HCT116 (cell line): ENCODE results near the gene ESRRG. TPM values are rescaled to one million over a fixed set of nuclear protein-coding genes. Genes with fewer than 3 reads are reported as not detected.

Experiments used
- ATAC-seq: fragments of 200-7000 bp; cut with Tn5 transposase; 2 replicates; pipeline ENCODE4 v1.9.1; 2020; ENCODE audit warnings: mild to moderate bottlenecking, moderate library complexity
- BruUV-seq: library from RNA; stranded (reverse); fragments of 400-500 nt; replicated peaks from 2 replicates; lab custom pipeline; 2021; lab: Mats Ljungman, UMichigan
- CTCF ChIA-PET: fragments of 300-600 bp; sonication (Branson Sonifier 250); formaldehyde crosslinking; loops from one replicate; lab custom pipeline; 2021; ENCODE audit warnings: antibody characterized with exemption; lab: Charles Lee
- POLR2A ChIA-PET: fragments of 300-600, 350-600 bp; sonication (Branson Sonifier 250); formaldehyde crosslinking; loops from one replicate; lab custom pipeline; 2021; ENCODE audit warnings: antibody characterized with exemption; lab: Charles Lee
- RAD21 ChIA-PET, 2 experiments: fragments of 300-600 bp; sonication (Branson Sonifier 250); formaldehyde crosslinking; loops; one replicate each; lab custom pipeline; 2023; ENCODE audit warnings: low total read pairs in 2 of 2; ENCODE audit not compliant: uncharacterized antibody in 2 of 2, unreplicated experiment in 2 of 2, low non-redundant PET in 1 of 2; lab: Charles Lee
- DNase-seq: peaks from one replicate; pipeline ENCODE4 v3.0.0-alpha.2; 2010; ENCODE audit warnings: low read depth, low spot score
- H2AFZ ChIP-seq: fragments of 200-600 bp; shearing (Covaris generic), sonication (generic); 2 replicates; pipeline ENCODE4 v1.6.1; 2017; ENCODE audit warnings: low read depth, mixed run types, mixed read lengths, antibody characterized with exemption, low read length; ENCODE audit not compliant: poor library complexity, severe bottlenecking
- H3K27ac ChIP-seq: 2 replicates; pipeline ENCODE4 v1.5.1; 2012; ENCODE audit warnings: low read depth, low read length
- H3K27me3 ChIP-seq: fragments of 200-600 bp; sonication (generic); 2 replicates; pipeline ENCODE4 v1.6.1; 2016; ENCODE audit warnings: mixed run types, low read length, mixed read lengths; ENCODE audit not compliant: insufficient read depth
- H3K36me3 ChIP-seq, 2 experiments: fragments of 200-500 bp in 1 of 2; fragments of 200-600 bp in 1 of 2; sonication (Bioruptor generic) in 1 of 2; sonication (generic) in 1 of 2; 2 replicates each; pipeline versions ENCODE4 v1.5.1 to v1.6.1; 2014 to 2016; ENCODE audit warnings: low read length in 2 of 2, inconsistent platforms in 1 of 2, mixed read lengths in 1 of 2, mixed run types in 1 of 2; ENCODE audit not compliant: insufficient read depth in 2 of 2, control insufficient read depth in 1 of 2
- H3K4me1 ChIP-seq, 2 experiments: fragments of 200-600 bp in 1 of 2; sonication (generic) in 1 of 2; 2 replicates each; pipeline versions ENCODE4 v1.5.1 to v1.6.1; 2012 to 2017; ENCODE audit warnings: low read length in 2 of 2, inconsistent platforms in 1 of 2, mild to moderate bottlenecking in 1 of 2, mixed read lengths in 1 of 2, mixed run types in 1 of 2, moderate library complexity in 1 of 2; ENCODE audit not compliant: insufficient read depth in 2 of 2, control insufficient read depth in 1 of 2
- H3K4me2 ChIP-seq: fragments of 200-600 bp; sonication (generic); 2 replicates; pipeline ENCODE4 v1.6.1; 2017; ENCODE audit warnings: mixed run types, low read length, mixed read lengths
- H3K4me3 ChIP-seq, 2 experiments: fragments of 200-600 bp in 1 of 2; sonication (generic) in 1 of 2; replicated peaks in 1 of 2; 2 replicates each; pipeline ENCODE4 v1.5.1; 2011 to 2016; ENCODE audit warnings: low read length in 2 of 2, control low read depth in 1 of 2, low read depth in 1 of 2, mild to moderate bottlenecking in 1 of 2, mixed read lengths in 1 of 2, mixed run types in 1 of 2
- H3K79me2 ChIP-seq: fragments of 200-600 bp; sonication (generic); 2 replicates; pipeline ENCODE4 v1.6.1; 2017; ENCODE audit warnings: mild to moderate bottlenecking, mixed run types, low read length, moderate library complexity, mixed read lengths; ENCODE audit not compliant: insufficient read depth
- H3K9ac ChIP-seq: fragments of 200-600 bp; sonication (generic); 2 replicates; pipeline ENCODE4 v1.6.1; 2016; ENCODE audit warnings: low read length, mixed read lengths
- H3K9me2 ChIP-seq: fragments of 200-600 bp; sonication (generic), shearing (Covaris generic); 2 replicates; pipeline ENCODE4 v1.6.1; 2017; ENCODE audit warnings: mixed run types, mild to moderate bottlenecking, moderate library complexity; ENCODE audit not compliant: insufficient read depth
- H3K9me3 ChIP-seq, 2 experiments: fragments of 200-500 bp in 1 of 2; fragments of 200-600 bp in 1 of 2; sonication (Bioruptor generic) in 1 of 2; sonication (generic) in 1 of 2; 2 replicates each; pipeline ENCODE4 v1.6.1; 2014 to 2017; ENCODE audit warnings: low read length in 2 of 2, mixed read lengths in 2 of 2, inconsistent platforms in 1 of 2, low read depth in 1 of 2, mild to moderate bottlenecking in 1 of 2, mixed run types in 1 of 2, moderate library complexity in 1 of 2; ENCODE audit not compliant: control insufficient read depth in 1 of 2, insufficient read depth in 1 of 2
- H4K20me1 ChIP-seq: fragments of 200-600 bp; sonication (generic), shearing (Covaris generic); 2 replicates; pipeline ENCODE4 v1.6.1; 2017; ENCODE audit warnings: mixed run types, mild to moderate bottlenecking, moderate library complexity; ENCODE audit not compliant: insufficient read depth
- CEBPB ChIP-seq: IDR thresholded peaks from 2 replicates; pipeline ENCODE4 v1.6.1; 2012; ENCODE audit warnings: low read depth
- EZH2 ChIP-seq: fragments of 200-600 bp; sonication (generic); IDR thresholded peaks from 2 replicates; pipeline ENCODE4 v1.6.1; 2017; ENCODE audit warnings: antibody characterized with exemption, mixed run types
- FOSL1 ChIP-seq: IDR thresholded peaks from 2 replicates; pipeline ENCODE4 v1.6.1; 2012; ENCODE audit warnings: low read depth
- POLR2AphosphoS5 ChIP-seq: IDR thresholded peaks from 2 replicates; pipeline ENCODE4 v1.6.1; 2011; ENCODE audit warnings: mild to moderate bottlenecking, low read depth, low read length, moderate library complexity
- RAD21 ChIP-seq: IDR thresholded peaks from 2 replicates; pipeline ENCODE4 v1.6.1; 2012; ENCODE audit warnings: low read depth, mild to moderate bottlenecking
- intact Hi-C: fragments of 100-400 bp; cut with micrococcal nuclease; formaldehyde crosslinking; loops from 2 replicates; pipeline ENCODE4 v1.10.0; 2022
- total RNA-seq: library from RNA; stranded (reverse); gene quantifications from one replicate; pipeline ENCODE4 v1.2.1, GENCODE V29; 2021; ENCODE audit not compliant: unreplicated experiment
- TF ChIP-seq, protein P1 (sequence below): IDR thresholded peaks from 2 replicates; pipeline ENCODE4 v1.6.1; 2012; ENCODE audit warnings: low read depth
- TF ChIP-seq, protein P2 (sequence below), 3 experiments: fragments of 200-600 bp in 1 of 3; sonication (generic) in 1 of 3; IDR thresholded peaks in 2 of 3; conservative IDR thresholded peaks in 1 of 3; 2 replicates each; pipeline ENCODE4 v1.5.1; 2012 to 2017; ENCODE audit warnings: low read depth in 2 of 3, low read length in 2 of 3, antibody characterized with exemption in 1 of 3, borderline replicate concordance in 1 of 3, control low read depth in 1 of 3, mild to moderate bottlenecking in 1 of 3, mixed read lengths in 1 of 3, mixed run types in 1 of 3, moderate library complexity in 1 of 3; ENCODE audit not compliant: insufficient read depth in 1 of 3
- TF ChIP-seq, protein P3 (sequence below): IDR thresholded peaks from 2 replicates; pipeline ENCODE4 v1.6.1; 2011; ENCODE audit warnings: mild to moderate bottlenecking, low read length, moderate library complexity; ENCODE audit not compliant: insufficient replicate concordance; ENCODE audit errors: extremely low read depth

The ESRRG gene
- total RNA-seq, 1 experiment from 2014 or later = not detected

DNA sequence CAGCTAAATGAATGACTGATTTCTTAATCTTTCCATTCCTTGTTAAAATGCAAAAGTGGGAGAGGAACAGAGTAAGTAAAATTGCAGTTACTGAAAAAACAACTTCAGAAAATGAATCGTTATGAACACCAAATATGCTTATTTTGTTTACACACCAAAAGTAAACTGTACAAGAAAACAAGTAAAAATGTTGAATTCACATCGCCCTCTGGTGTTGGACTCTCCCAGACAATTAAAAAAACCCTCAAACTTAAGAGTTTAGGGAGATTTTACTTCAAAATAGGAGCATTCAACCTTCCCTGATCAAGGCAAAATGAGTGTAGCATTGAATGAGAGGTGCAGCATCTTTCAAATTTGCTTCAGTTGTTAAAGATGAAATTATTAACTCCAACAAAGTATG is 19.4 kb upstream of the ESRRG start:
- intact Hi-C loops = loop anchor here (5.0 kb wide), 1 partner anchor 920 kb away; no protein-coding TSS in a partner anchor
- H3K4me3 ChIP-seq = no peak overlapping the region
- H3K4me1 ChIP-seq = no peaks in the 10 kb centered on the region
- no peak overlapping the region for H2AFZ ChIP-seq
- ATAC-seq (no peak), DNase-seq (no peak)
- H3K79me2 ChIP-seq = no peaks in the 10 kb centered on the region
- CTCF ChIA-PET = no interaction called here
- no peaks in the 10 kb centered on the region for H3K9me3 ChIP-seq
- 0 out of 2 replicates have a peak, but pooled peaks cover 4% of the 10 kb centered on the region for H3K27me3 ChIP-seq
- no TSS peak for BruUV-seq
- H3K27ac ChIP-seq = no peak overlapping the region
- RAD21 ChIA-PET = no interaction called here
- TF ChIP-seq, protein P1, sequence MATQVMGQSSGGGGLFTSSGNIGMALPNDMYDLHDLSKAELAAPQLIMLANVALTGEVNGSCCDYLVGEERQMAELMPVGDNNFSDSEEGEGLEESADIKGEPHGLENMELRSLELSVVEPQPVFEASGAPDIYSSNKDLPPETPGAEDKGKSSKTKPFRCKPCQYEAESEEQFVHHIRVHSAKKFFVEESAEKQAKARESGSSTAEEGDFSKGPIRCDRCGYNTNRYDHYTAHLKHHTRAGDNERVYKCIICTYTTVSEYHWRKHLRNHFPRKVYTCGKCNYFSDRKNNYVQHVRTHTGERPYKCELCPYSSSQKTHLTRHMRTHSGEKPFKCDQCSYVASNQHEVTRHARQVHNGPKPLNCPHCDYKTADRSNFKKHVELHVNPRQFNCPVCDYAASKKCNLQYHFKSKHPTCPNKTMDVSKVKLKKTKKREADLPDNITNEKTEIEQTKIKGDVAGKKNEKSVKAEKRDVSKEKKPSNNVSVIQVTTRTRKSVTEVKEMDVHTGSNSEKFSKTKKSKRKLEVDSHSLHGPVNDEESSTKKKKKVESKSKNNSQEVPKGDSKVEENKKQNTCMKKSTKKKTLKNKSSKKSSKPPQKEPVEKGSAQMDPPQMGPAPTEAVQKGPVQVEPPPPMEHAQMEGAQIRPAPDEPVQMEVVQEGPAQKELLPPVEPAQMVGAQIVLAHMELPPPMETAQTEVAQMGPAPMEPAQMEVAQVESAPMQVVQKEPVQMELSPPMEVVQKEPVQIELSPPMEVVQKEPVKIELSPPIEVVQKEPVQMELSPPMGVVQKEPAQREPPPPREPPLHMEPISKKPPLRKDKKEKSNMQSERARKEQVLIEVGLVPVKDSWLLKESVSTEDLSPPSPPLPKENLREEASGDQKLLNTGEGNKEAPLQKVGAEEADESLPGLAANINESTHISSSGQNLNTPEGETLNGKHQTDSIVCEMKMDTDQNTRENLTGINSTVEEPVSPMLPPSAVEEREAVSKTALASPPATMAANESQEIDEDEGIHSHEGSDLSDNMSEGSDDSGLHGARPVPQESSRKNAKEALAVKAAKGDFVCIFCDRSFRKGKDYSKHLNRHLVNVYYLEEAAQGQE = no peak
- TF ChIP-seq RAD21 (no peak), EZH2 (no peak), POLR2AphosphoS5 (no peak), CEBPB (no peak), FOSL1 (no peak)
- TF ChIP-seq, protein P2, sequence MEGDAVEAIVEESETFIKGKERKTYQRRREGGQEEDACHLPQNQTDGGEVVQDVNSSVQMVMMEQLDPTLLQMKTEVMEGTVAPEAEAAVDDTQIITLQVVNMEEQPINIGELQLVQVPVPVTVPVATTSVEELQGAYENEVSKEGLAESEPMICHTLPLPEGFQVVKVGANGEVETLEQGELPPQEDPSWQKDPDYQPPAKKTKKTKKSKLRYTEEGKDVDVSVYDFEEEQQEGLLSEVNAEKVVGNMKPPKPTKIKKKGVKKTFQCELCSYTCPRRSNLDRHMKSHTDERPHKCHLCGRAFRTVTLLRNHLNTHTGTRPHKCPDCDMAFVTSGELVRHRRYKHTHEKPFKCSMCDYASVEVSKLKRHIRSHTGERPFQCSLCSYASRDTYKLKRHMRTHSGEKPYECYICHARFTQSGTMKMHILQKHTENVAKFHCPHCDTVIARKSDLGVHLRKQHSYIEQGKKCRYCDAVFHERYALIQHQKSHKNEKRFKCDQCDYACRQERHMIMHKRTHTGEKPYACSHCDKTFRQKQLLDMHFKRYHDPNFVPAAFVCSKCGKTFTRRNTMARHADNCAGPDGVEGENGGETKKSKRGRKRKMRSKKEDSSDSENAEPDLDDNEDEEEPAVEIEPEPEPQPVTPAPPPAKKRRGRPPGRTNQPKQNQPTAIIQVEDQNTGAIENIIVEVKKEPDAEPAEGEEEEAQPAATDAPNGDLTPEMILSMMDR (IDR thresholded peaks at IDR 0.05 in 2 of 3, conservative IDR thresholded peaks at IDR 0.05 in 1 of 3; ENCODE audit: borderline replicate concordance in 1 of 3, insufficient read depth in 1 of 3, low read depth in 2 of 3, low read length in 2 of 3) = 0 out of 6 replicates have a peak, but pooled peaks of 2 of the 3 experiments have one; percentile 5 to 15
- TF ChIP-seq, protein P3, sequence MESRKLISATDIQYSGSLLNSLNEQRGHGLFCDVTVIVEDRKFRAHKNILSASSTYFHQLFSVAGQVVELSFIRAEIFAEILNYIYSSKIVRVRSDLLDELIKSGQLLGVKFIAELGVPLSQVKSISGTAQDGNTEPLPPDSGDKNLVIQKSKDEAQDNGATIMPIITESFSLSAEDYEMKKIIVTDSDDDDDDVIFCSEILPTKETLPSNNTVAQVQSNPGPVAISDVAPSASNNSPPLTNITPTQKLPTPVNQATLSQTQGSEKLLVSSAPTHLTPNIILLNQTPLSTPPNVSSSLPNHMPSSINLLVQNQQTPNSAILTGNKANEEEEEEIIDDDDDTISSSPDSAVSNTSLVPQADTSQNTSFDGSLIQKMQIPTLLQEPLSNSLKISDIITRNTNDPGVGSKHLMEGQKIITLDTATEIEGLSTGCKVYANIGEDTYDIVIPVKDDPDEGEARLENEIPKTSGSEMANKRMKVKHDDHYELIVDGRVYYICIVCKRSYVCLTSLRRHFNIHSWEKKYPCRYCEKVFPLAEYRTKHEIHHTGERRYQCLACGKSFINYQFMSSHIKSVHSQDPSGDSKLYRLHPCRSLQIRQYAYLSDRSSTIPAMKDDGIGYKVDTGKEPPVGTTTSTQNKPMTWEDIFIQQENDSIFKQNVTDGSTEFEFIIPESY = no peak
- no peaks in the 10 kb centered on the region for H3K9me2 ChIP-seq
- H3K4me2 ChIP-seq = no peak overlapping the region
- no peaks in the 10 kb centered on the region for H4K20me1 ChIP-seq
- H3K36me3 ChIP-seq = no peaks in the 10 kb centered on the region
- no peak overlapping the region for H3K9ac ChIP-seq
- POLR2A ChIA-PET = no interaction called here
